D721Med (cell line): ENCODE measurements around the gene TACSTD2.

Experiments
- DNase-seq: peaks from one replicate; pipeline ENCODE4 v3.0.0; 2011; ENCODE audit warnings: low spot score; ENCODE audit not compliant: insufficient read length
- FAIRE-seq: peaks from 2 replicates; lab custom pipeline; 2011; peaks lifted over from hg19 to GRCh38; lab: Jason Lieb, UNC
- CTCF ChIP-seq: IDR thresholded peaks from 2 replicates; pipeline ENCODE4 v1.5.1; 2012; ENCODE audit warnings: mild to moderate bottlenecking, control low read depth; ENCODE audit not compliant: insufficient read depth; ENCODE audit errors: missing control alignments

TACSTD2 gene

GRCh38 chr1:58597996-58598395, 20.9 kb upstream of the TACSTD2 start:
- TF ChIP-seq CTCF, result no peak
- DNase-seq, result no peak
- FAIRE-seq, result no peak

- FAIRE-seq (no peak), DNase-seq (no peak)
- TF ChIP-seq CTCF, result no peak
Observed at GRCh38 chr1:58597076-58597475, 20.0 kb upstream of the TACSTD2 start.

GRCh38 chr1:58596631-58597052, 19.6 kb upstream of the TACSTD2 start:
- FAIRE-seq (no peak), DNase-seq (no peak)
- no peak for TF ChIP-seq CTCF

GRCh38 chr1:58594546-58594945, 17.5 kb upstream of the TACSTD2 start:
- TF ChIP-seq CTCF, result no peak
- no peak for FAIRE-seq
- DNase-seq, result no peak

GRCh38 chr1:58592522-58593134, 15.6 kb upstream of the TACSTD2 start:
- FAIRE-seq (no peak), DNase-seq (no peak)
- TF ChIP-seq CTCF, result no peak

GRCh38 chr1:58591806-58592205, 14.8 kb upstream of the TACSTD2 start:
- no peak for DNase-seq
- no peak for FAIRE-seq
- no peak for TF ChIP-seq CTCF

GRCh38 chr1:58590019-58590418, 13.0 kb upstream of the TACSTD2 start:
- FAIRE-seq, result no peak

More at GRCh38 chr1:58590019-58590418, 13.0 kb upstream of the TACSTD2 start:
- no peak for DNase-seq
- no peak for TF ChIP-seq CTCF
